Stimulated activated CD4-positive, alpha-beta T cell treated with anti-CD3 and anti-CD28 coated beads, Interleukin-1b, Interleukin-23, amount 100 ng/mL, for 4 hours (primary cell): Measurements from ENCODE around the gene OTOG.

Source experiments
- DNase-seq, 2 donors: peaks; one replicate each; pipeline ENCODE4 v3.0.0-alpha.2; 2020; ENCODE audit warnings: low read depth in 2 of 2

The OTOG gene

DNA sequence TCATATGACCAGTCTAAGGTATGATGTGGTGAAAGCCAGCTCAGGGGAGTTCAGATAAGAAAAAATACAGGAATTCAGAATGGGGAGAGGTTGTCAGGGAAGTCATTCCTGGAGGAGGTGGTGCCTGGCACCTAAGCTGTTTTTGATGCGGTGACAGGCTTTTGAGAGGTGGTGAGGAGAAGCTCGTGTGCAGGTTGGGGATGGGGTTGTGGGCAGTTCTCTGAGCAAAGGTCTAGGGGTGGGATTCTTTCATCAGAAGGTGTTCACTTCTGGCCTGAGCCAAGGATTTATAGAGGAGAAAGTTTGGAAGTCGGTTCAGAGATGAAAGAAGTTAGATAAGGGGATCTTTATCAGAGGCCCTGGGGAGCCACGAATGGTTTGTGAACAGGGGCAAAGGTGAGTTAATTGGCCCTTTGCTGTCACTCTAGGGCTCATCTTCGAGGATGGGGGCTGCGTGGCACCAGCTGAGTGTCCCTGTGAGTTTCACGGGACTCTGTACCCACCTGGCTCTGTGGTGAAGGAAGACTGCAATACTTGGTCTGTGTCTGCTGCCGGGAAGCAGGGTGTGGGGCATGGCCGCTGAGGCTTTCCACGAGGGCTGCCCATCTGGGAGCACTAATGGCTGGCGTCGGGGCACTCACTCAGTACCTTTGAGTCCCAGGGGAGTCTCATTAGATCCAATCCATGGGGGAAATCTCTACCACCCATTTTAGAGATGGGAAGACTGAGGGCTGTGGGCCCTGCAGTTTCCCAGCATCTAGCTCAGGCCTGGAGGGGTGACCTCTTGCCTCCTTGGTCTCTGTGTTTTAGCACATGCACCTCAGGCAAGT is 13.4 kb downstream of the OTOG start:
- DNase-seq = no peak

DNA sequence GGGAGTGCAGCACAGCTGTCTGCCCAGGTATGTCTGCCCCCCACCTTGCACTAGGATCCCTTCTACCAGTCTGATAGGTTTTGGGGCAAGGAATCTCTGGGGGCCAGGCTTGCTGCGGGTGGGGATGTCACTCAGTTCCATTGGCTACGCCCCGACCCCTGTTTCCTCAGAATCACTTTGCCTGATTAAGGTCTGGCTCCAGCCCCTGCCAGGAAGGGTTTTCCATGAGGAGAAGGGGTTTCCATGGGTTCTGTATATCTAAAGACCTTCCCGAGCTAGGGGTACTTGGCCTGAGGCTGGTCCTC is 14.0 kb downstream of the OTOG start:
- DNase-seq = no peak

DNA sequence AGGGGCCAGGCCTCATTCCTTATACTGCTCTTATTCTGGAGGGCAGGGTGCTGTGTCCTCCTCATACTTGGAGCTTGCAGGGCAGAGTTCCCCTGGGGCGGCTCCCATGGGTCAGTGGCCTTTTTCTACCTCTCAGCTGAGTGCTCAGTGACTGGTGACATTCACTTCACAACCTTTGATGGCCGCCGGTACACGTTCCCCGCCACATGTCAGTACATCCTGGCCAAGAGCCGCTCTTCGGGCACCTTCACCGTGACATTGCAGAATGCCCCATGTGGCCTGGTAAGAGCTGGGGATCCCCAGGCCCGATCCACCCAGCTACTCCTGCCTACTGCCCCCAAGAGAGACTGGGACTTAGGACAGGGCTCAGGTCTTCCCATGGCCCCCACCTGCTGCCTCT is 14.5 kb downstream of the OTOG start:
- DNase-seq = no peak

DNA sequence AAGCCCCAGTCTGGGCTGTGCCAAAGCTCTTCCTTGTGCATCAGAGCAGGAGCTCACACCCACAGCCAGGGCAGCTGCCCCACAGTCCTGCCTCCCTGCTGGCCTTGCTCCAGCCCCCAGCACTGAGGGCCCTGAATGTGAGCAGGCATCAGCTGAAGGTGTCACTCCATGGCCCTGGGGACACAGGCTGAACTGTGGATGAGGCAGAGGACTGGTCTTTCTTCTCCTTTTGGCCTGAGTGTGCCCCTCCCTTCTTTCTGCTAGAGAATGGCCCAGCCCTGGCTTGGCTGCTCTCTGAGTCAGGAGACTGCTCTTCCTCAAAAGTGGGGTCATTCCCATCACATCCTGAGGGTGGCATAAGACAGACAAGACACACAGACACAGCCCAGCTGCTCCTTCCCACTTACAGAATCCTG is 16.2 kb downstream of the OTOG start:
- DNase-seq = no peak

DNA sequence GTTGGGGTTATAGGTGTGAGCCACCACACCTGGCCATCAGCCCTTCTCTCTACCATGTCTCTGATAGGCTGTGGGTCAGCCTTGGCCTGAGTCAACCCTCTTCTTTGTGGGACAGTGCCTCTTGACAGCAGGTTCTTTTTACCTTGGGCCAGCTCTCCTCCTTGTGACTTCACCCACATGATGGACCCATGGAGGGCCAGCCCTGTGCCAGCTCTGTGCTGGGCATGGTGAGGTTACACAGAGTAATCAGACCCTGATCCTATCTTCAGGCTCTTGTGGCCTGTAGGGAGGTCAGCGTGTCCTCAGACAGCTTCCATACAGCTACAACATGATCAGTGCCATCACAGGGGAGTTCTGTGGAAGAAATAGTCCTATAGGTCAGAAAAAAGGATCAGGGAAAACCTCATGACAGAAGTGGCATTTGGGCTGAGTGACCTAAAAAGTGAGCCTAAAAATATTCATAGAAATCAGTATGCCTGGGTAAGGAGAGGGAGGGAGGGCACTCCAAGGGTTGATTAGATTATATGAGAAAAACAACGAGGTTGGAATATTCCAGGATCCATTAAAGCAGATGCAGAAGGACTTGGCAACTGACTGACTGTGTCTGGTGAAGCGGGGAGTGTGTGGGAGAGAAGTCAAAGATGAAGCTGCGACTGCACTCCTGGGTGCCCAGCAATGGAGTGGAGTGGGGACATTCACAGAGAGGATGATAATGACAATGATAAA is 17.1 kb downstream of the OTOG start:
- no peak for DNase-seq

DNA sequence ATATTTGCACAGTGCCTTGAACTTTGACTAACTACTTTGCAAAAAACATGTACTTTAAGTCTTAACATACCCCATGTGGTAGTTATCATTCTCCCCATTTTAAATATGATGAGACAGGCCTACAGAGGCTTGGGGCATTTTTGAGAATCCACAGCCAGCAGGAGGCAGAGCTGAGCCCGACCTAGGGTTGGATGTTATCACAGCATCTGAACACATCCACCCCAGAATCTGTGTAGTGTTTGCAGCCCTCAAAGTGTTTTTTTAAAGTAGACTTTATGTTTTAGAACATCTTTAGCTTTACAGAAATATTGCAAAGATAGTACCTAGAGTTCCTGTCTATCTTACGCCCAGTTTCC is 17.6 kb downstream of the OTOG start:
- no peak for DNase-seq

DNA sequence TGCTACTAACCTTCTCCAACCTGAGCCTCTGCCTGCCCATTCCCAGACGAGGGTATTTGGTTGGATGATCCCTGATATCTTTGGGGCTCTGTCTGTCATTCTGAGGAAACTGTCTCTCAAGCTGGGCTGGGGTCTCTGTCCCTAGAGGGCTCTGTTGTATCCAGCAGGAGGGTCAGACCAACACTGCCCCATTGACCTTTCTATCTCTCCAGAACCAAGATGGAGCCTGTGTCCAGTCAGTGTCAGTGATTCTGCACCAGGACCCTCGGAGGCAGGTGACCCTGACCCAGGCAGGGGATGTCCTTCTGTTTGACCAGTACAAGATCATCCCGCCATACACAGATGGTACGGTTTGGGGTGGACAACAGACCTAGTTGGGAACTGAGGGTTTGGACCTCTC is 21.9 kb downstream of the OTOG start:
- DNase-seq = no peak

DNA sequence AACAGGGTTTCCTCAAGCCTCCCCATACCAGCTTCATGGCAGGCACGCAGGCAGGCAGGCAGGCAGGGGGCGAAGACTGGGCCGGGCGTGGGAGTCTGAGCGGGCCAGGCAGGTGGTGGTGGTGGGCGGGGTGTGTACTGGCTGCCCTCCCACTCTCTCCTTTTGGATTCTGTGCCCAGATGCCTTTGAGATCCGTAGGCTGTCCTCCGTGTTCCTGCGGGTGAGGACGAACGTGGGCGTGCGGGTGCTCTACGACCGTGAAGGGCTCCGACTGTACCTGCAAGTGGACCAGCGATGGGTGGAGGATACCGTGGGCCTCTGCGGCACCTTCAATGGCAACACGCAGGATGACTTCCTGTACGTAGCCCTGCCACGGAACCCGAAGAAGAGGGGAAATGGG is 23.0 kb downstream of the OTOG start:
- DNase-seq = no peak

DNA sequence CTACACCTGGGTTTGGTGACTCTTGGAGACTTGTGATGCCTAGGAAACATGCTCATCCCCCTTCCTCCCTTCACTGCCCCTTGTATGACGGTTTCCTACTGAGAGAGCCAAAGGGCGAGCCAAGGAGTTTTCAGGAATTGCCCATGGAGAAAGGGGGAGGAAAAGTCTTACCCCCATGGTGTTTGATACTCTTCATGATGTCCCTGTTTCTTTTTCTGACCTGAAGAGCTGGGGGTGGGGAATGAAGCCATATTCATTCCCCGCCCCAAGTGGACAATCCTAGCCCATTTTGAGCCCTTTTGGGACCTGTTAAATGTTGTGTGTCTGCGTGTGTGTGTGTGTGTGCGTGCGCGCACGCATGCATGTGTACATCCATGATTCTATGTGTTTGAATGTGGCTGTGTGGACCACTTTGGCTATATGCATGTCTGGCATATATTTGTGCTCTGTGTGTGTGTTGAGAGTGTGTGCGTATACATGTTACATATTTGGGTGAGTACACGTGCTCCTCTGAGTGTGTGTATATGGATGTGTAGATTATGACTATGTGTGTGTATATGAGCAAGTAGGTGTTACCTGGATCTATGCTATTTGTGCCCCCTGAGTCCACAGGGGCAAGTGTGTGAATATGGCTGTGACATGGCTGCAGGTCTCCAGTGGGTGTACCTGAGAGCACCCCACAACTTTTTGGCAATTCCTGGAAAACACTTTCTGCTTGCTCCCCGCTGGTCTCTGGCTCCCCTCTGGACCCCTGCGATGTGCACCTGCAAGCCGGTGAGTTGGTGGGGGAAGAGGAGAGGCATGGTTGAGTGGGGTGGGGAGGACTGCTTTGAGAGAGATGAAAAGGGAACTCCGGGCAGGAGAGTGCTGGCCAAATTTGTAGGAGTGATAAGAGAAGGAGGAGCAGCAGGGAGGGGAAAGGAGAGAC is 24.6 kb downstream of the OTOG start:
- DNase-seq = no peak

DNA sequence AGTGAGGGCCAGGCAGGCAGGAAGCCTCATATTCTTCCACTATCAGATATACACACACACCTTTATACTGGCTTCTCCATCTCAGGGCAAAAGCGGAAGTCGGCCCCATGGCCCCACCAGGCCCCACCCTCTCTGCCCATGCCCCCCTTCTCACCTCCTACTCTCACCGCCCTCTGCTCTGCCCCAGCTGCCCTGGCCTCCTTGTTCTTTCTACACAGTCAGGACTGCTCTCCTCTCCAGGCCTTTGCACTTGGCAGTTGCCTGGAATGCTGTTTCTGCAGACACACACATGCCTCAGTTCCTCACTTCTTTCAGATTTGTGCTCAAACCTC is 25.3 kb downstream of the OTOG start:
- DNase-seq = no peak

DNA sequence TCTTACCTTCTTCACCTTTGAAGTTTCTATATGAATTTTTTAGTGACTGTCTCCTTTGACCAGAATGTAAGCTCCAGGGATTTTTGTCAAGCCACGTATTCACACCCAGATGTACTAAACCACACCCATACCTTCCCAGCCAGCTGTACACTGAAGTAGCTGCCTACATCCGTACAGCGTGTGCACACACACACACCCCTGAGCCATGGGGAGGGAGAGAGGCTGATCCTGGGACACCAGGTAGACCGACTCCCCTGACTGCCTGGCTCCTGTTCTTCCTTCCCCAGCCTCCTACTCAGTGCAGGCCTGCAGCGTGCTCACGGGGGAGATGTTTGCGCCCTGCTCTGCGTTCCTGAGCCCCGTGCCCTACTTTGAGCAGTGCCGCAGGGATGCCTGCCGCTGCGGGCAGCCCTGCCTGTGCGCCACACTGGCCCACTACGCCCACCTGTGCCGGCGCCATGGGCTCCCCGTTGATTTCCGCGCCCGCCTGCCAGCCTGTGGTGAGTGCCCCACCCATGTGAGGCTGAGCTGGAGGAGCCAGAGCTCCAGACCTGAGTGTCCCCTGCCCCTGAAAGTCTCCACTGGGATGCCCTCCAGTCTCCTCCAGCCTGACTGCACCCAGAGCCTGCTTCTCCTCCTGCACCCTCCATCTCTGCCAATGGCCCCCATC is 25.9 kb downstream of the OTOG start:
- no peak for DNase-seq

DNA sequence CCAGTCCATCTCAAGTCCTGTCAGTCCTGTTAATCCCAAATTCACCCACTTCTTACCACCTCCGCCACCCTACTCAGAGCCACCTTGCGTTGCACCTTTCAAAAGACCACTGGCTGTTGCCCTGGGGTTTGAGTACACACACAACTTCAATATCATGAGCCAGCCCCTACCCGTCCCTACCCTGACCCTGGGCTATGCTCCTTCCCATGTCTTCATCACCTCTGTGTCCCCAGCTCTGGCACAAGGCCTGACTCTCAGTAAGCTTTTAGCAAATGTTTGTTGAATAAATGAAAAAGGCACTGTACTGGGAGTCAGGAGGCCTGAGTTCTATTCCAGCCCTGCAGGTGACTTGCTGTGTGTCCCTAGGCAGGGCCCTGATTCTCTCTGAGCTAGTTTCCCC is 26.5 kb downstream of the OTOG start:
- DNase-seq = no peak

DNA sequence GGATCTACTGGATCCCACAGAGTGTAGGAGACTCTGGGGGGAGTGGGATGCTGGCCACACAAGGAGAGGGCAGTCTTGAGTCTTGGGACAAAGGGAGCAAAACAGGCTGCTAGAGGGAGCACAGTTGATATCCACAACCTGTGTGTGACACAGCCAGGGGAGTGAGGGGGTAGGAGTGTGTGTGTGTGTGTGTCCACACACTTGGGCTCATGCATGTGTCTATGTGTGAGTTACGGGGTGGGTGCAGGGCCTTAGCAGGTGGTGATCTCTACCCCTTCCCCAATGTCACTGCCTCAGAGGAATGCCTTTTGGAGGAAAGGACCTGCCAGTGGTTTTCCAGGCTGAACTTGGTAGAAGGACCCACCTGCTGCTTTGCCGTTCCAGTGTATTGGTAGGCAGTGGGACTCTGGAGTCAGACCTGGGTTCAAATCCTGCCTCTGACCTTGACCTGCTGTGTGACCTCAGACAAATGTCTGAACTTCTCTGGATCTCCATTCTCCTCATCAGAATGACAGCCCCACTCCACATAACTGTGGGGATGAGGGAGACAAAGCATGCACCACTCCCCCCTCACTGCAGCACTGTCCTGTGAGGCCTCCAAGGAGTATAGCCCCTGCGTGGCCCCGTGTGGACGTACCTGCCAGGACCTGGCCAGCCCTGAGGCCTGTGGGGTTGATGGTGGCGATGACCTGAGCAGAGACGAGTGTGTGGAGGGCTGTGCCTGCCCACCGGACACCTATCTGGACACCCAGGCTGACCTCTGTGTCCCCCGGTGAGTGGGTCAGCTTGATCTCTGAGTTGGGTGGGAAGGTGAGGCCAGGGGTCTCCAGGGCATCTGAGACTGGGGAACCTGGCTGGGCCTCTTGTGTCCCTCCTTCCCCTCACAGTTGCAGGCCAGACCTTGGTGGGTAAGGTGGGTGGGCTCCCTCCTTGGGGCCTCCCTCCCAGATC is 27.4 kb downstream of the OTOG start:
- DNase-seq = no peak

DNA sequence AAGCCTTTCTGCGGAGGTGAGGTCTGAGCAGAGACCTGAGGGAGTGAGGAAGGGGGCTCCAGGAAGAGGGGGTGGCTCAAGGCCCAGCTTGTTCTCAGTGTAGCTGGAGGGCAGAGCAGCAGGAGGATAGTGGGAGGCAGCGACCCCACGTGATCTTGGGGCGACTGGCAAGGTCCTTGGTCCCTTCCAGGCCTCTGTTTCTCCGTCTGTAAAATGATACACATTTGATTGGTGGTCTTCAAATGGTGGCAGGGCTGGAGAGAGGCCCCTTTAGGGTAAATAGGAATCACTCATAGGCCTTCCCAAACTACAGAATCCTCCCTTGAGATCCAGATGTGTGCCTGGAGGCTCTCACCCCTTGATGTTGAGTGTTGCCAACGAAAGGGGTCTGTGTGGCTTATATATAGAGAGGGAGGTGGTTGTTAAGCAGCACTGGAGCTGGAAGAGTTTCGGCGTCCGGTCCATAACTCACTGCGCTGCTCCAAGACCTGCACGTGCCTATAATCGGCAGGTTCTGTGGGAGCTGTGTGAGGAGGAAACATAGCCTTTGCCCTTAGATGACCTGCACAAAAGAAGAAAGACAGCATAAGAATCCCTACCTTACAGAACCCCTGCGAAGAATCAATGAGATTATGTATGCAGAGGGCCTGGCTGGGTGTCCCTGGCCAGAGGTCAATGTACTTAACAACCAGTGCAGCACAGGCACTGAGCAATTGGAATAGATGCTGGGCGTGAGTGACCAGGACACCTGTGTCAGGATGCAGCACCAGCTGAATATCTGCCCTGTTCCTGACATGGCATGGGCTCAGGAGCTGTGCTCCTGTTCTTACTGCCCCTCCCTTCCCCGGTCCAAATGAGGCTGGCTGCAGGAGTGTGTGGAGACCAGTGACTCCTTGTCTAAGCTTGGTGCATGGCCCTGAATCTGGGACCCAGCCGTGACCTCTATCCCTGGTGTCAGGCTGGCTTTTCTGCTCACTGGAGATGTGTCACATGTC is 28.7 kb downstream of the OTOG start:
- DNase-seq = no peak

DNA sequence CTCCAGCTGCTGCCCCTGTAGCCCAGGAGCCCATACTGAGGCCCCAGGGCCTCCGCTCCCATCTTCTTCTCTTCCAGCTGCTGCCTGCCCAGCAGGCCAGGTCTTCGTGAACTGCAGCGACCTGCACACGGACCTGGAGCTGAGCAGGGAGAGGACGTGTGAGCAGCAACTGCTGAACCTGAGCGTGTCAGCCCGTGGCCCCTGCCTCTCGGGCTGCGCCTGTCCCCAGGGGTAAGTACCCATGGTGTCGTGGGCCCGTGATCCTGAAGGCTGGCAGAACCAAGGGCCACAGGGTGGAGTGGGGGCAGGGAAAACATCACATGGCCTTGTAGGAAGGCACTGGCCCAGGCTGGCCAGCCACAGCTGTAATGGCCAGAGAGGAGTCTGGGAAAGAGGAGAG is 31.2 kb downstream of the OTOG start:
- no peak for DNase-seq

DNA sequence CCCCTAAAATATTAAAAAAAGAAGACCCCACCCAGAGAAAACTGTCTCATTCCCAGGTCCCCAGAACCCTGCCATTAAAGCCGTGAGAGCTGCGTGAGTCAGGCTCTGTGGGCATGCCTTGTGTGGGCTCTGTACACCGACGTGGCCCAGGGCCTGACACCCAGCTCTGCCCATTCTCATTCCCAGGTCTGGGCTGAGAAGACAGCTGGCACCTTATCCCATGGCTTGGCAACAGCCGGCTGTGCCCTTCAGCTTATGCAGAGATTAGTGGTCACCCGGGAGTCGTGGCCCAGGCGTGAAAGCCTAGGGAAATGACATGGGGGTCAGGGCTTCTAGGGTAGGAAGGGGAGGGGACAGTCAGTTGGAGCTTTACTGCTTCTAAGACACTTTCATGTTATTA is 31.9 kb downstream of the OTOG start:
- no peak for DNase-seq

DNA sequence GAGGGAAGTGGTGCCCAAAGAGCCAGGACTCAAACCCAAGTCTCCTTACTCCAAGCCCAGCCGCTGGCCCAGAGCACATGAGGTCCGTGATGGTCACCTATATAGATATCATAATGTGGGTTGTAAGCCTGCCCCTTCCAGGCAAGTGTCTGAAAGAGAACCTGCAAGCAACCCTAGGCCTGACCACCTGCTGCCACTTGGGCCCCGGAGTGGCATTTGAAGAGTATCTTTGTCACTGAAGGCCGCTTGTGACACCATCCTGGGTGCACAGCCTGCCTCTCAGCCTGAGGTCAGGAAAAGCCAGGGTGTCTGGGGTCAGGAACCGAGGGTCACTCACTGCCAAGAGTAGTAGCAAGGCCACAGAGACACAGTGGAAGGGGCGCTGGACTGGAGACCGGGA is 32.4 kb downstream of the OTOG start:
- no peak for DNase-seq

DNA sequence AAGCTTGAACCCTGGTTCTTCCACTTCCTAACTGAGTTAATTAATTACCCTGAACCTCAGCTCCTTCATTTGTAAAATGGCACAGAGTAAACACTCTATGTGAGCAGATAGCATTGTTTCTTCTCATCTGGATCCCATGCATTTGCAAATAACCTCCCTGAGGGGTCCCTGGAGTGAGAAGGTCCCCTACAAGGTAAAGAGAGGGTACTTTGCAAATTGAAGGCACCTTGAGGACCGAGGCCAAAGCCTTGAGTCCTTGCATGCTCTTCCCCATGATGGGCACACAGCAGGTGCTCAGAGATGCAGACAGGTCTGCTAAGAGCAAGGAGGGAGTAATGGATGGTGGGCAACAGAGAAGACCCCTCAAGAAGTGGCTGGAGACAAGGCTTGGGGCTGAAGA is 33.2 kb downstream of the OTOG start:
- DNase-seq = no peak

DNA sequence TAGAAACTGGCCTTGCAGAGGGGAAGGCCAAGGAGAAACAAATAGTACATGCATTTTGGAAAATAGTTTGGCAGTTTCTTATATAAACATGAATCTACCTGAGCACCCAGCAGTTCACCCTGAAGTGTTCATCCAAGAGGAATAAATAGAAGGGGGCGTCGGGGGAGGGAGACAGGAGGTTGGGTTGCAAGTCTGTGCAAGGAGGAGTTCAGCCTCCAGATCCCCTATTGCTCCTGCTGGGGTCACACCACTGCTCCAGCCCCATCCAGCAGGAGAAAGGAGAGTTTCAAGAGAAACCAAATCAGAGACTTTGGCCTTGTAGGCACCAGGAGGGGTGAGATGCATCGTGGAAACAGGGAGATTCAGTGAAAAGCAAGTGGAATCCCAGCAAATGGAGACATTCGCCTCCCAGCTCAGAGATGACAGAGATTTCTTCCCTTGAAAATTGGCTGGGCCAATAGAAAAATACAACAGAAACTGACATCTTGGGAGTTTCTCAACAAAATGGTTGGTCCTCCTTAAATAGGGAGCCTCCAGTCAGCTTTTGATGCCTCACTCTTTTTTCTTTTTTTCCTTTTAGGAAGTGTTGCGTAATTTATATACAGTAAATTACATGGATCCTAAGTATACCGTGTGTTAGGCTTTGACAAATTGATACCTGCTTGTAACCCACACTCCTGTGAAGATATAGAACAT is 34.1 kb downstream of the OTOG start:
- DNase-seq = no peak
